Endothelial cell of umbilical vein (primary cell): ENCODE measurements around the gene ADH1C. TPM values are rescaled to one million over a fixed set of nuclear protein-coding genes. Genes with fewer than 3 reads are reported as not detected.

Source experiments
- BruUV-seq: library from RNA; stranded (reverse); fragments of 400-500 nt; replicated peaks from 2 replicates; lab custom pipeline; 2021; lab: Mats Ljungman, UMichigan
- CTCF ChIA-PET: fragments of 300-600, 350-600 bp; sonication (Branson Sonifier 250); formaldehyde crosslinking; loops from one replicate; lab custom pipeline; 2021; ENCODE audit warnings: antibody characterized with exemption, inconsistent platforms; lab: Charles Lee
- POLR2A ChIA-PET: fragments of 300-600, 350-600 bp; sonication (Branson Sonifier 250); formaldehyde crosslinking; loops from one replicate; lab custom pipeline; 2021; ENCODE audit warnings: antibody characterized with exemption, inconsistent platforms; lab: Charles Lee
- DNase-seq: peaks from one replicate; pipeline ENCODE4 v3.0.0-alpha.2; 2011; ENCODE audit warnings: low read depth, low spot score
- FAIRE-seq: peaks from 2 replicates; lab custom pipeline; 2011; peaks lifted over from hg19 to GRCh38; lab: Jason Lieb, UNC
- H2AFZ ChIP-seq: 2 replicates; pipeline ENCODE4 v1.6.0; 2012; ENCODE audit warnings: low read depth, low read length, control low read depth, inconsistent platforms
- H3K27ac ChIP-seq: 2 replicates; pipeline ENCODE4 v1.5.1; 2011; ENCODE audit warnings: low read depth, mild to moderate bottlenecking, control low read depth, low read length, moderate library complexity; ENCODE audit not compliant: insufficient read depth
- H3K27me3 ChIP-seq, 2 experiments: 2 replicates each; pipeline versions ENCODE4 v1.6.0 to v1.6.1; 2011; ENCODE audit warnings: low read length in 2 of 2, mixed read lengths in 1 of 2; ENCODE audit not compliant: control insufficient read depth in 2 of 2, insufficient read depth in 2 of 2
- H3K36me3 ChIP-seq, 2 experiments: 2 replicates in 1 of 2; 3 replicates in 1 of 2; pipeline ENCODE4 v1.5.1; 2011; ENCODE audit warnings: low read length in 2 of 2, mild to moderate bottlenecking in 1 of 2, moderate library complexity in 1 of 2; ENCODE audit not compliant: control insufficient read depth in 2 of 2, insufficient read depth in 2 of 2; ENCODE audit errors: extremely low read depth in 1 of 2
- H3K4me1 ChIP-seq: 3 replicates; pipeline ENCODE4 v1.5.1; 2011; ENCODE audit warnings: mild to moderate bottlenecking, low read length; ENCODE audit not compliant: control insufficient read depth, insufficient read depth; ENCODE audit errors: extremely low read depth
- H3K4me2 ChIP-seq: 2 replicates; pipeline ENCODE4 v1.6.1; 2011; ENCODE audit warnings: low read length, control low read depth, mixed read lengths; ENCODE audit not compliant: insufficient read depth
- H3K4me3 ChIP-seq, 3 experiments: fragments of 200-600 bp in 1 of 3; sonication (generic), shearing (Covaris generic) in 1 of 3; replicated peaks in 1 of 3; 2 replicates each; pipeline ENCODE4 v1.5.1; 2011 to 2016; ENCODE audit warnings: control low read depth in 3 of 3, low read length in 3 of 3, mild to moderate bottlenecking in 2 of 3, inconsistent platforms in 1 of 3, low read depth in 1 of 3, moderate library complexity in 1 of 3; ENCODE audit not compliant: insufficient read depth in 1 of 3
- H3K79me2 ChIP-seq: 2 replicates; pipeline ENCODE4 v1.6.0; 2012; ENCODE audit warnings: low read length, inconsistent platforms; ENCODE audit not compliant: control insufficient read depth, insufficient read depth
- H3K9ac ChIP-seq: replicated peaks from 2 replicates; pipeline ENCODE3; 2011; ENCODE audit warnings: low read length, control low read depth; ENCODE audit not compliant: insufficient read depth; ENCODE audit errors: extremely low read depth
- H3K9me1 ChIP-seq: replicated peaks from 3 replicates; pipeline ENCODE4 v1.6.0; 2011; ENCODE audit warnings: mild to moderate bottlenecking, low read length; ENCODE audit not compliant: control insufficient read depth, insufficient read depth; ENCODE audit errors: extremely low read depth
- H3K9me3 ChIP-seq: replicated peaks from 2 replicates; pipeline ENCODE4 v1.5.1; 2012; ENCODE audit warnings: low read length, inconsistent platforms; ENCODE audit not compliant: control insufficient read depth, insufficient read depth
- H4K20me1 ChIP-seq: replicated peaks from 2 replicates; pipeline ENCODE3; 2011; ENCODE audit warnings: mild to moderate bottlenecking, low read length; ENCODE audit not compliant: control insufficient read depth, insufficient read depth; ENCODE audit errors: extremely low read depth
- CTCF ChIP-seq, 2 donors: IDR thresholded peaks; 1 replicate in 1 of 2; 2 replicates in 1 of 2; pipeline ENCODE4 v1.5.1; 2011; ENCODE audit warnings: low read length in 2 of 2, mild to moderate bottlenecking in 2 of 2, moderate library complexity in 2 of 2, control low read depth in 1 of 2, inconsistent platforms in 1 of 2, low read depth in 1 of 2; ENCODE audit not compliant: insufficient read depth in 1 of 2; ENCODE audit errors: extremely low read depth in 1 of 2
- EZH2 ChIP-seq: IDR thresholded peaks from 2 replicates; pipeline ENCODE4 v1.6.1; 2012; ENCODE audit warnings: borderline replicate concordance, low read depth, mild to moderate bottlenecking, moderate library complexity, low read length, inconsistent platforms; ENCODE audit not compliant: severe bottlenecking
- FOS ChIP-seq: IDR thresholded peaks from 2 replicates; pipeline ENCODE4 v1.6.1; 2011; ENCODE audit warnings: mild to moderate bottlenecking, low read length, moderate library complexity, borderline replicate concordance; ENCODE audit not compliant: insufficient read depth
- GATA2 ChIP-seq: IDR thresholded peaks from 2 replicates; pipeline ENCODE4 v1.7.0; 2011; ENCODE audit warnings: low read depth, mild to moderate bottlenecking, moderate library complexity, mixed read lengths, low read length; ENCODE audit not compliant: insufficient read length, insufficient read depth
- JUN ChIP-seq: IDR thresholded peaks from 2 replicates; pipeline ENCODE4 v1.6.1; 2011; ENCODE audit warnings: borderline replicate concordance, low read depth; ENCODE audit not compliant: insufficient read length, insufficient read depth
- MAX ChIP-seq: IDR thresholded peaks from 2 replicates; pipeline ENCODE4 v1.6.1; 2011; ENCODE audit not compliant: insufficient read depth, insufficient read length
- MYC ChIP-seq: IDR thresholded peaks from one replicate; pipeline ENCODE4 v1.6.1; 2011; ENCODE audit warnings: mild to moderate bottlenecking, low read depth, low read length
- POLR2A ChIP-seq: IDR thresholded peaks from 2 replicates; pipeline ENCODE4 v1.6.1; 2012; ENCODE audit warnings: low read depth, mild to moderate bottlenecking, control low read depth, low read length
- POLR2AphosphoS5 ChIP-seq: IDR thresholded peaks from 2 replicates; pipeline ENCODE4 v1.6.1; 2012; ENCODE audit warnings: low read depth, mild to moderate bottlenecking, control low read depth, low read length, moderate library complexity; ENCODE audit not compliant: insufficient read depth
- dilution Hi-C: fragments of 300-500 bp; cut with MboI; formaldehyde crosslinking; loops from one replicate; pipeline ENCODE4 v1.15.0; 2019; ENCODE audit warnings: low sequenced_read_pairs; ENCODE audit not compliant: extremely low pct_ligation_motif_present
- intact Hi-C: fragments of 100-400 bp; cut with micrococcal nuclease; formaldehyde crosslinking; loops from one replicate; pipeline ENCODE4 v1.10.0; 2022
- polyA plus RNA-seq, 4 experiments: library from polyadenylated mRNA; depleted of rRNA in 3 of 4; stranded (reverse) in 3 of 4; unstranded in 1 of 4; fragments of >200 nt; gene quantifications; 2 replicates each; pipeline versions ENCODE4 v1.2.1 to v1.2.3, GENCODE V29; 2011 to 2012; ENCODE audit warnings: missing spikeins in 1 of 4
- total RNA-seq: library from RNA; stranded (reverse); gene quantifications from 2 replicates; pipeline ENCODE4 v1.2.3, GENCODE V29; 2021

ADH1C gene
- total and polyA plus RNA-seq, 2 donors (not counting 3 experiments of a cell fraction or from before 2014, with no cell fraction given) = not detected

GRCh38 chr4:99324361-99324760, 28.2 kb downstream of the ADH1C start:
- no peaks in the 10 kb centered on the region for H3K27me3 ChIP-seq
- no peak overlapping the region for H3K27ac ChIP-seq
- BruUV-seq = no TSS peak
- H3K9me3 ChIP-seq = no peaks in the 10 kb centered on the region
- no peak overlapping the region for H2AFZ ChIP-seq
- H3K4me2 ChIP-seq = no peak overlapping the region
- no peaks in the 10 kb centered on the region for H3K79me2 ChIP-seq
- H3K9ac ChIP-seq = no peak overlapping the region
- no peak for DNase-seq
- dilution Hi-C loops (no loop called here), intact Hi-C loops (no loop called here)
- FAIRE-seq = no peak
- H3K9me1 ChIP-seq = no peaks in the 10 kb centered on the region
- no peak overlapping the region for H3K4me3 ChIP-seq
- ChIA-PET CTCF (no interaction called here), POLR2A (no interaction called here)
- no peaks in the 10 kb centered on the region for H3K36me3 ChIP-seq
- H4K20me1 ChIP-seq = no peaks in the 10 kb centered on the region
- no peaks in the 10 kb centered on the region for H3K4me1 ChIP-seq
- TF ChIP-seq GATA2 = no peak
- TF ChIP-seq CTCF (IDR thresholded peaks at IDR 0.05; ENCODE audit: extremely low read depth in 1 of 2, insufficient read depth in 1 of 2, low read depth in 1 of 2, low read length in 2 of 2) = no peak
- no peak for TF ChIP-seq POLR2AphosphoS5
- no peak for TF ChIP-seq POLR2A
- TF ChIP-seq MYC = no peak
- TF ChIP-seq EZH2 = no peak
- TF ChIP-seq JUN = no peak
- no peak for TF ChIP-seq FOS
- TF ChIP-seq MAX = no peak
